NCI-H510A treated with DMSO at 0.1 percent for 48 hours (cell line): ENCODE data around the gene MAPK11.
A peak's percentile ranks its signal among the peaks of the same experiment; 100 is the strongest.

Source experiments
- DNase-seq: peaks from one replicate; lab custom pipeline; 2025; lab: John Stamatoyannopoulos, UW

The MAPK11 gene

GRCh38 chr22:50260801-50261614 lies 9.2 kb downstream of the MAPK11 start:
- DNase-seq = peak; percentile 14

DNA sequence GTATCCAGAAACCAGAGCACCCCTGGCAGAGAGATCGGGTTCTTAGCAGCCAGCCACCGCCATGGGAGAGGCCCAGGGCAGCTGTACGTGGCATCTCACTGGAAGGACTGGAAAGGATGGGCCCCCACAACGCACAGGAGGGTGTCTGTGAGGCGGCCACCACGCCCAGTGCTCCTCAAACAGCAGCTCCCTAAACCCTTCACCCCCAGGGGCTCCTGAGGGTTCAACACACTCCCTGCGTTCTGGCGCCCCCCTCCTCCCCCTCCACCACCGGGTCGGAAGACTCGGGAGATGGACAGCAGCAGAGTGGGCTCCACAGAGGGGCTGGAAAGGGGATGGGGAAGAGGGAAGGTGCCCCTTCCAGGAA lies 9.8 kb downstream of the MAPK11 start:
- DNase-seq = no peak

GRCh38 chr22:50259302-50259701 lies 10.9 kb downstream of the MAPK11 start:
- no peak for DNase-seq

DNA sequence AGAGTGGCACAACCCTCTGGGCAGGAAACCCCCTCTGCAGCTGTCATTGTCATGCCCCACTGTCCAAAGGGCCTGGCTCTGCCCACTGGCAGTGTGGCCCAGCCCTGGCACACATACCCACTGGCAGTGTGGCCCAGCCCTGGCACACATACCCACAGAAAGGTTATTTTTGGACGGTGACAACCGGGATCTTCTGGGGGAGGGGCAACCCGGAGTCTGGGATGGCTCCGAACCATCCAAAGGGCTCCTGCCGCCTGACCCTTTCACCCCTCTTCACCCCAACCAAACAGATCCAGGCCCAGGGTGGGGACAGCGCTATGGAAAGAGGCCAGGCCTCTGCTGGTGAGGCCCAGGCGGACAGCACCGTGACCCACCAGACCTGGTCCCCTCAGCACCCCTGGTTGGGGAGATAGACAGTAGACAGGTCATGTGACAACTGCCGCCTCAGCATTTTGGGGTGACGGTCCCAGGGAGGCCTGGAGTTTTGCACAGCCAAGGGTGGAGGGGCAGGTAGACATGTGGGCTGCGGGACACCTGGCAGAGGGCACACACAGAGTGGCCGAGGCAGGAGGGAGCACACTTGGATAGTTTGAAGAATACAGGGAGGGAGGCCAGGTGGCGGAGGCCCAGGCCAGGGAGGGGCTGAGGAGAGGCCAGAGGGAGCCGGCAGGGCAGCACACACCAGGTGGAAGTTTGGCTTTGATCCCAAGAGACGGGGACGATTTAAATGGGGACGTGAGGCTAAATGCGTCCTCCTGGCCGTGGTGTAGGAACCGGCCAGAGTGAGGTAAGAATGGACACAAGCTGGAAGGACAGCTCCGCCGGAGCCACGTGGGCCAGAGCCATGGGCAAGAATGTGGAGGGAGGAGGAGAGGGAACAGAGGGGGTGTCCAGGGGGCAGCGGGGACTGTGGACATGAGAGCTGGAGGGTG lies 11.6 kb downstream of the MAPK11 start:
- no peak for DNase-seq

DNA sequence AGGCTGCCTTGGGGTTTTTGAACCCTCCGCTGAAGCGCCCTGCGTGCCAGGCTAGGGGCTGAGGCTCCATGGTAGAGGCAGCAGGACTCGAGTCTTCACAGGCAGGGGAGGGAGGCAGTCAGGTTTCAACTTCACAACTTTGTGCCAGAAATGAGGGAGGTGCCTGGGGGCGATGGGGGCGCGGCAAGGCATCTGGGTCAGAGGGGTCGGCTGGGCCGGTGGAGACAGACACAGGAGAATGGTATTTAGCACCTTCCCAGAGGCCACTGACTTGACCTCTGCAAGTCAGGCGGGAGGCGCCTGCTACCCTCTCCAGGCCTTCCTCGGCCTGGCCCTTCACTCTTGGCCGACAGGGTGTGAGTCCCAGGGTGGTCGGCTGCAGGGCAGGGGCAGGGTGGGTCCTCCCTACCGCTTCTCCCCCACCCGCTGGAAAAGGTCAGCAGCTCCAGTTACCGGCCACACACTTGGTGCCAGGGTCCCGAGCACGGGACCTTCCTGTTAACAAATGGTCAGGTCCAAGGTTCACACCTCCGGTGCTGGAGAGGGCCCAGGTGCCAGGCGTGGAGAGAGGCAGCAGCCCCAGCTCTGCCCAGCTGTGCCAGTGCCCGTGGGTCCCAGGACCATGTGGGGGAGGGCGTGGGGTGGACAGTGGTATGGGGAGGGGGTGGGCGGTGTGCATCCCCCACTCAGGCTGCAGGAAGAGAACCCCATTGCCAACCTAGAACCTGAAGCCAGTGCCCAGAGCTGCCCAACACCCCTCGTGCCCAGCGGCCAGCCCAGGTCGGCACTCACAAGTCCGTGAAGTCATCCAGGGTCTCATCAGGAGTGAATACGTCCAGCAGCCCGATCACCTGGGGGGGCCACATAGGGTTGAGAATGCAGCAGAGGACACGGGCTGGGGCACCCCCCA lies 12.5 kb downstream of the MAPK11 start:
- no peak for DNase-seq

DNA sequence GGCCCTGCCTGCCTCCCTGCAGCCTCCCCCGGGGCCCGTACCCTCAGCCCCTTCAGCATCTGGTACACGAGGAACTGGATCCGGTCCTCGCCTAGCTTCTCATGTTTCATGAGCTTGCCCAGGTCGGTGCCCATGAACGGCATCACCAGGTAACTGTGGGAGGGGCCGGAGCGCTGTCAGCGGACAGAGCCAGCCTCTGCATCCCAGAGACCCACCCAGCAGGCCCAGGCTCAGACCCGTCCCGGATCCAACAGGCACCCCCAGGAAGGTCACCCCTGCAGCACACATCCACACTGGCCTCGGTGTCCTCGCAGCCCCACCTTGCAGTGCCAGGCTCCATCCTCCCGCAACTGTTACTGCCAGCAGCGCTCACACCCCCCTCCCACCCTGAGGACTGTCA lies 13.1 kb downstream of the MAPK11 start:
- no peak for DNase-seq

DNA sequence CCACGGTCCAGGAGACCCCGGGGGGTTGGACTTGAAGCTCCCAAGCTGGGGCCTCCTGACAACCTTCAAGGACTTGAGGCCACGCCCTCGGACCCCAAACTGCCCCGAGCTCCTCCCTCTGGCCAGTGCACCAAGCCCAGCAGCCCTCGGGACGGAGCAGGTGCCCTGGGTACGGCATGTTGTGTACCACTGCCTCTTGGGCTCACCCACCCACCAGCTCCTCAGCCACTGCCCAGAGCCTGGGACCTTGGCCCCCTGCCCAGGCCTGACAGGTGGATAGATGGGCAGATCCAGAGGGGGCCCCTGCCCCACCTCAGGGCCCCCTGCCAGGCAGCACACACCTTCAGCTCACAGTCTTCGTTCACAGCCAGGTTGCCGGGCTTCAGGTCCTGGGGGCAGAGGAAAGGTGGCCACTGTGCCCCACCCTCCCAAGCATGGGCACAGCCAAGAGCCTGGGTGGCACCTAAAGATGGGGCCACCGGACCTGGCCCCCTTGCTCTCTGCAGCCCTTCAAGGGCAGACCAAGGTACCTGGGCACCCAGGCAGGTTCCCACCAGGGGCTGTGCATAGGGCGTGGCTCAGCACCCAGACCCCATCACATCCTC lies 13.8 kb downstream of the MAPK11 start:
- no peak for DNase-seq

DNA sequence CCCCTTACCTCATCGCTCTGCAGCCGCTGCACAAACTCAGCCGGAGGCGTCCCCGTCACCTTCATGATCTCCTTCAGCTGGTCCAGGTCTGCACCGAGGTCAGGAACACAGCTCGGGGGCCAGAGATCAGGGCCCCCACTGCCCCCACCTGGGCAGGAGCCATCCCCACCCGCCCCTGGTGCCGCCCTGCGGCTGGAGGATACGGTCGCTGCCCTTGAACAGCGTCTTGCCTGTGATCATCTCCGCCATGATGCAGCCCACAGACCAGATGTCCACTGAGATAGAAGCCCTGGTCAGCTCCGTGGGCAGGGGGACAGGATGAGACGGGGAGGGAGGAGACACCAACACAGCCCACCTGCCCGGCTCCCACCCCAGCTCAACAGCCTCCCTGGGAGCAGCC lies 14.6 kb downstream of the MAPK11 start:
- no peak for DNase-seq

DNA sequence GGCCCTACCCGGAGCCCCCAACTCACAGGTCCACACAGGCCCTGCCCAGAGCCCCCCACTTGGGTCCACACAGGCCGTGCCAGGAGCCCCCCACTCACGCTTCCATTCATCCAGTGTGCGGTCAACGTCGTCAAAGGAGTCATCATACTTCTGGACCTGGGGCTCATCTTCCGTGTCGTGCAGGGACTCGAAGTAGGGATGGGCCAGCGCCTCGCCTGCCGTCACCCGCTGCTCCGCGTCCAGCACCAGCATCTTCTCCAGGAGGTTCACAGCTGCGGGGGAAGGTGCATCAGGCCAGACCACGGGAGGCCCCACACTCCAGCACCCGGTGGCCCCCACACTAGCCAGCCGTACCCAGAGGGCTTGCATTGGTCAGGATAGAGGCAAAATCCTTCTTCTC lies 15.1 kb downstream of the MAPK11 start:
- DNase-seq = no peak

DNA sequence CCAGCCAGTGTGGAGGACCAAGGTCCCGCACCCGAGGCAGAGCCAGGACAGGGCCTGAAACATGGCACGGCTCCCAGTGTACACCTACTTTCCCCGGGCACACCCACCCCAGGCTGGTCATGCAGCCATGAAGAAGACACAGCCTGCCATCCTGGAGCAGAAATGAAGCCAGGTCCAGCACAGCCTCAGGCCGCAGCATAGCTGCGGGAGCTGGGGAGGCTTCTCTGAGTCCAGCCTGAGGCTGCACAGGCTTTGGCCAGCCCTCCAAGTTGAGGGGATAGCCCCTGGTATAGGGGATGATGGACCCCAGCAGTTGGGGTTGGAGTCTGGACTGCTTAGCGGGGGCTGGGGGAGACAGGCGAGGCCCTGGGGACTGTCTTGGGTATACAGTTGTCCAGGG lies 16.2 kb downstream of the MAPK11 start:
- no peak for DNase-seq

DNA sequence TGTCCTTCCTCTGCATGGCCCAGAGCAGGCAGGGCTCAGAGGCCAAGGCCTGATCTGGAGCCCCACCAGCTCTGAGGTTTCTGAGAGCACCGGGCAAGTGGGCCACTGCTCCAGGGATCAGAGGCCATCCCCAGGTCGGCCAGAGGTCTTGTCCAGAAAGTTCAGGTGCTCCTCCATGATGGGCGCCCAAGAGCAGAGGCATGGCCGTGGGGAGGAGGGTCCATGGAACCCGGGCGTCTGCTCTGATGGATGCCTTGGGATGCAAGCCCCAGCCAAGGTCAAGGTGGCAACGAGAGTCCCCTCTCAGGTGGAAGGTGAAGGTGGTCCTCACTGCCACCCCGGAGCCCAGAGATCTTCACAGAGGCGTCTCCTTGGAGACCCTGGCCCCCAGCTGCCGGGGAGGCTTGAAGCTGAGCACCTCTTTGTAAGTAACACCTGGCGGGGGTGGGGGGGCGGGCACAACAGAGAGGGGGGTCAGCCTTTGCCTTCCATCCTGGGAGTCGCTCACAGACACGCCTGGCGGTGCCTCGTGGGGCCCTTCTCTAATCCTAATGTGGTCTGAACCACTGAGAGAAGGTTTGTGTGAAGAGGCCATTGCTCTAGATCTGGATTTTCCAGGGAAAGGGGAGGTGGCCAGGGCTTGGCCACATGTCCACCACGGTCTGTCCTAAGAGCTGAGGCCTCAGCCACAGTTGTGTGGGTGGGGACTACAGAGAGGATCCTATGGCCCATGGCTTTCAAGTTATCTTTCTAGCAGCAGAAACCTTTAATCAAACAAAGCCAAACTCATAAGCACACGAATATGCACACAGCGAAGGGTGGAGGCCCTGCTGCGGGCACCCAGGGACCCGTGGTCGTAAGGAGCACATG lies 16.9 kb downstream of the MAPK11 start:
- no peak for DNase-seq

- DNase-seq = peak; percentile 31
Observed at GRCh38 chr22:50252082-50253045, 17.8 kb downstream of the MAPK11 start.

DNA sequence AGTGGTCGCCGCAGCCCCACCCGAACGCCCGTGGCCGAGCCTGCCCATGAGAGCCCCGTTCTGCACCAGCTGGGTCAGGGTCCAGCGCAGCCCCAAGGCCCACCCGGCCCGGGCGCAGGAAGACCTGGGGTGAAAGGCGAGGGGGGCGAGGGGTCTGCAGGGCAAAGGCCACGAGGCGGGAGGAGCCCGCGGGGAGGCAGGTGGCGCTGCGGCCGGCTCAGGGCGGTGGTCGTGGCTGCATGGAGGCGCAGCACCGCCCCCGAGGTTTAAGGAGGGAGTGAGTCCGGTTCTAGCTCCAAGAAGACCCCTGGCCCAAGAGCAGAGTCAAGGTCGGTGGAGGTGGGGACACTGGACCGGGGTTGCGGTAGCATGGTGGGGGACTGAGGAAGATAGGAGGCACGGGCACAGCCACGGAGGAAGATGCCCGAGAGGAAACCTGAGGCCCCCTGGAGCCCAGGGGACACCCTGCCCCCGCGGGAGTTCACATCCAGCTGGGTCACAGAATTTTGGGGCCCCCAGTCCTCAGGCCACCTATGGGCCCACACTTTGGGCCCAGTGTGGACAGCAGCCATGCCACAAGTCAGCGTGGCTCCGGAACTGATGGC lies 18.6 kb downstream of the MAPK11 start:
- no peak for DNase-seq

- DNase-seq = peak; percentile 38
Observed at GRCh38 chr22:50250555-50251476, 19.4 kb downstream of the MAPK11 start, which contains the start of gene HDAC10. Gene HDAC10, minus strand, starts transcription at chr22:50251265. Its CDS starts 233 bp downstream, at chr22:50251032.

DNA sequence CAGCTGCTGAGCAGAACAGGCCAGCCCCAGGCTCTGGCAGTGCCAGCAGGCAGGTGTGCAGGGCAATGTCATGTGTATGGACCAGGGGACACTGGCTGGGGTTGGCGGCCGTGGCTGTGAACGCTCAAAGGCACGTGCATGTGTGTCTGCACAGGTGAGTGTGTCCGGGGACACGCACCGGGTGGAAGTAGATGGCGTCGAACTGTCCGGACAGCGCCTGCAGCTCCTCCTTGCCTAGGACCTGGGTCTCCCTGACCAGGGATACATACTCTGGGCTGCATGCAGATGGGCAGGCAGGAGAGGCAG lies 20.0 kb downstream of the MAPK11 start:
- no peak for DNase-seq

DNA sequence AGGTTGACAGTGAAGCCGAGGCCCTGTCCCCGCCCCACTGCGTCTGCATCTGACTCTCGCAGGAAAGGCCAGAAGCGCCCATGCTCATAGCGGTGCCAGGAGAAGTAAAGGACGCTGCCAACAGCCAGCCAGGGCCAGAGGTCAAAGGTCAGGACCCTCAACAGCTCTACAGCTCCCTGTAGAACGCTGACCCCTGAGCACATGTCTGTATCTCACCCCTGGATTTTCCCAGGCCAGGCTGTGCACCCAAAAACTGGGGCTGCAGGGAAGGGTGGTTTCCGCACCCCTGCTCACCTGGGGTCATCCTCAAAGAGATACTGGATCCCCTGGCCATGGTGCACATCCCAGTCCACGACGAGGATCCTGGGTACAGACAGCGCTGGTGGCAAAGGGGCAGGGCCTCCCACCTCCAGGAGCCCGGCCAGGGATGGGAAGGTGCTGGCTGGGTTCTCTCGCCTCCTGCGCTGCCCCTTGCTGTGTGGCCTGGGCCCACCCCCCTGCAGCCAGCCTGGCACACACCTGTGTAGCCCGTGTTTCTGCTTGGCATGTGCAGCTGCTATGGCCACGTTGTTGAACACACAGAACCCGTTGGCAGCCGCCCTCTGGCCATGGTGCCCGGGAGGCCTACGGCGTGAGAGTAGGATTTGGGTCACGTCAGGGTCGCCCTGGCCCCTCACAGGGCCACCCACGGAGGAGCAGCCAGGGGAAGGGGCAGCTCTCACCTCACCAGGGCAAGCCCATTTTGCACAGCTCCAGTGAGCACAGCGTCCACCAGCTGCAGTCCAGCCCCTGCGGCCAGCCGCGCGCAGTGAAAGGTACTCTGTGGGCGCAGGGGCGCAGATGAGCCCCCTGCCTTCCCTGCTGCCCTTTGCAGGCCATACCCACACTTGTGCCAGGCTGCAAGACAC lies 20.6 kb downstream of the MAPK11 start:
- DNase-seq = no peak
